SKM-1 treated with dmso at 0.1 percent for 144 hours (cell line): ENCODE results near the gene ORC1.

Experiments used
- DNase-seq: peaks from one replicate; lab custom pipeline; 2025; ENCODE audit not compliant: unreplicated experiment; lab: John Stamatoyannopoulos, UW

The ORC1 gene

GRCh38 chr1:52404116-52404974 is at the start of gene ORC1, which contains the start of gene PRPF38A:
ORC1 (minus strand) TSS chr1:52404423; CDS start chr1:52402223, 2,200 bp downstream.
PRPF38A (plus strand) TSS chr1:52404602; CDS start chr1:52404750, 148 bp downstream.
- DNase-seq, result peak; percentile 95

- no peak for DNase-seq
Observed at GRCh38 chr1:52444463-52444862, 40.2 kb upstream of the ORC1 start.

DNA sequence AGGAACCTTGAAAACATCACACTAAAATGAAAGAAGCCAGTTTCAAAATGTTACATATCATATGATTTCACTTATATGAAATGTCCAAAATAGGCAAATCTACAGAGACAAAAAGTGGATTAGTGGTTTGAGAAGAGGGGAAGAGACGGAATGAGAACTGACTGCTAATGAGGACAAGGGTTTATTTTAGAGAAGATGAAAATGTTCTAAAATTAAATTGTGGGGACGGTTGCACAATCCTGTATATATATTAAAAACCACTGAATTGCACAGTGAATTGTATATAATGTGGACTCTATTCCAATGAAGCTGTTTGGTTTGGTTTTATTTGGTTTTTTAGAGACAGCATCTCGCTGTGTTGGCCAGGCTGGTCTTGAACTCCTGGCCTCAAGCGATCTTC is 35.8 kb upstream of the ORC1 start:
- DNase-seq, result no peak

- DNase-seq, result no peak
Observed at GRCh38 chr1:52436817-52437216, 32.6 kb upstream of the ORC1 start.

- no peak for DNase-seq
Observed at GRCh38 chr1:52435650-52436049, 31.4 kb upstream of the ORC1 start.

DNA sequence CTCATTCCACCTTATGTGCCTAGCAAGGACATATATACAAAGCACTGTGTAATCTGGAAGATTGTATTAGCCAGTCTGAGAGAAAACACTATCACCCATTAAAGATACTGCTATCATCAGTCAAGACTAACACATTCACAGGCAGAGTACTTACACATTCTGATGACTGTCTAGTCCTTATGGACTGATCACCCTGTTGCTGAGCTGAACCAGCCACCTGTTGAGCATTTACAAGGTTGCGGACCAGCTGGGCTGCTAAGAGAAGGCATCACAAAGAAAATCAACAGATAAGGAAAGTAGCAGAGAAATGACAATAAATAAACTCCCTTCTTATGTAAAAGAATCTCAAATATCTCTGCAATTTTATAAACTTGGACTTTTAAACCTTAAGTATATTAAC is 31.0 kb upstream of the ORC1 start:
- DNase-seq, result no peak

DNA sequence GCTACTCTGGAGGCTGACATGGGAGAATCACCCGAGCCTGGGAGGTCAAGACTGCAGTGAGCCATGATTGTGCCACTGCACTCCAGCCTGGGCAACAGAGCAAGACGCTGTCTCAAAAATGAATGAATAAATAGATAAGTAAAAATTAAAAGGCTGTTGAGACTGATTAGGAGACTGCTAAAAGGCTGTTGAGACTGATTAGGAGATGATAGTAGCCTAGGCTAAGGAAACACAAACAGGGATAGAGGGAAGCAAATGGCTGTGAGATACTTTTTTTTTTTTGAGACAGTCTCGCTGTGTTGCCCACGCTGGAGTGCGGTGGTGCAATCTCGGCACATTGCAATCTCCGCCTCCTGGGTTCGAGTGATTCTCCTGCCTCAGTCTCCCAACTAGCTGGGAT is 28.6 kb upstream of the ORC1 start:
- DNase-seq, result no peak

DNA sequence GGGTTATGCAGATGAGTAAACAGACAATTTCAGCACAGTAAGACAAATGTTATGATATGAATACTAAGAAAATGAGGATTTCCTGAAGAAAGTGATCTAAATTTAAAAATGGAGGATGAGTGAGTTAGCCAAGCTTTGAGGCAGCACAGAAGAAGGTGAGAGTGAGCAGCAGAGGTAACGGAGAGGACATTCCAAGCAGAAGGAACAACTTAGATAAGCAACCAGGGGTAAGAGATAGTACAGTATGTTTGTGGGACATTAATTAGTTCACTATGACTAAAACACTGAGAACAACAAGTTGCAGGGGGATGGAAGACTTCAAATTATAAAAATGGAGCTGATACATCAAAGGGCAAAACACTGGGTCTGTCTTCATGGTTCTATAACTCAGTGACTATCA is 22.9 kb upstream of the ORC1 start:
- DNase-seq, result no peak

DNA sequence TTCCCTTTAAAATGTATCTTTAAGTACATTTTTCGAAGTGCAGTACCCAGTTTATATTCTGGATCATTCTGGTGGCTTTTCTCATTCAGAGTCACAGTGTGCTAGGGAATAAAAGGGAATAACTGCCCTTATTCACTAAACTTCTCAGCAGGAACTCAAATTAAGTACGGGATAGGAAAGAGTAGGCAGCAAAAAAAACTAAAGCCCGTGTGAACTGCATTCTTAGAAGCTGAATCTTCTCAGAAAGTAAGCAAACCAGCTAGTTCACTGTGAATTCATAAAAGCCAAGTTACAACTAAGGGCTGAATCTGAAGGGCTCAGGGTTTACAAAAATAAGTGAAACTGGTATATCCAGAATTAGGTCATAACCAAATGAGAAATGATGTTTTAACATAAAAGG is 22.1 kb upstream of the ORC1 start:
- DNase-seq, result no peak

GRCh38 chr1:52424813-52425212 is 20.6 kb upstream of the ORC1 start:
- no peak for DNase-seq

DNA sequence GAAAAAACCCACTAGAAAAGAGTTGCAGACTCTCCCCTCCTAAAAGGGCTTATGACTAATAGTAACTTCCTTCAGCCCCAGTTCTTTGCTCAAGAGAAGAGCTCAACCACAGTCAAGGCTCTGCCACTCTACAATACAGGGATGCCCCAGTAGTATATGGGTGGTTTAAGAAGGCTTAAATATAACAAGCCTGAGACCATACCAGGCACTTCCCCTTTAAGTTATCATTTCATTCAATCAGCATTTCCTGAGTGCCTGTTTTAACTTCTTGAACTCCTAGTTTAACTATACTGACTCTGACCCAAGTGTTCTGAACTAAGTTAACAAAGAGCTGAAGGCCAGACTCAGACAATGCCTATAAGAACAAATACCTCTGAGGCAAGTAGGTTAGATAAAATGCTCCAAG is 20.0 kb upstream of the ORC1 start:
- DNase-seq, result peak; percentile 69

DNA sequence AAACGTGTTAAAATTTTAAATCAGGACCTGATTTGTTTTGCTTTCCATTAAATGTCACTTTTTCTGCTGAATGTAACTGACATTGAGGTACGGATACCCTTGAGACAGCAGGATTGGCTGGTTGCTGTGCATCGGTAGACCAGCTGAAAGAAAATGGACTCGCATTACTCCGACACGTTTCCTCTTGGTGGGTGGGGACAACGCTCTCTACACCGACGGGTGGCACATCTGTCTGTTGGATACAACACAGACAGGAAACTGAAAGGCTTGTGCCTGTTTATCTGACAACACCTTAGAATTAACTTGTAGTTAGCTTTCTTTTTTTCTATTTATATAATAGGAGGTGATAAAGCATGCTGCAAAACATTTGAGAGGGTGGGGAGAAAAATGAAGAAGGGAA is 19.5 kb upstream of the ORC1 start:
- DNase-seq, result no peak

DNA sequence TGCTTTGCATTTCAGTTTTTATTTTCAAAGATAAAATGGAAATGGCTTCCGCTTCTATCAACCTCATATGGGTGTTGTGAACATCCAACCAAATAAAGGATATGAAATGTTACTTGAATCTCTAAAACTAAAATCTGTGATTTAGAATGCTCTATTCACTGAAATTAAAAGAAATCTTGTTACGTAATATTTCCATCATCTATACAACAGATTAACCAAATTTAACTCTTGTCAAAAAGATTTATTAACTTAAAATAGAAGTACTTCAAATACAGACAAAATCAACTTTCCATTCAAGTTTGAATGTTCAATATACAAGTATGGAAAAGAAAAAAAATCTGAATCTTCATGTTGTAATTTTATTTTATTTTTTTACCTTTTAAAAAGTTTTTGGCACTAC is 18.8 kb upstream of the ORC1 start:
- no peak for DNase-seq

GRCh38 chr1:52420713-52421112 is 16.5 kb upstream of the ORC1 start:
- no peak for DNase-seq

DNA sequence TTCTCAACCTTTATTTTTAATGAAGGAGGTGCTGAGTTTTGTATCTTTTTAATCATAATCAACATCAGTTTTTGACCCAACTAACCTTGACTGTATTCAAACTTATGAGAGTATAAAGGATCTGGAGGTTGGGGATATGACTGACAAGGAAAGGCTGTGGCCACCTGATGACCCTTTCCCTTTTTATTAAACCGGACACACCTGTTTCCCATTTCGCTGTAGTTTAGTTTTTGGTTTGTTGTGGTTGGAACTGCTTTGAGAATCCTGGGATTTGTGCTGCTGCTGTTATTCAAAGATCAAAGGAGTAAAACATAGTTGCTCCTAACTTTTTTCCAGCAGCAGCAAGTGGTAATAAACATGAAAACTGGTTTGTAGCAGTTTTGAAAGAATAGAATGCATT is 12.6 kb upstream of the ORC1 start:
- DNase-seq, result no peak

DNA sequence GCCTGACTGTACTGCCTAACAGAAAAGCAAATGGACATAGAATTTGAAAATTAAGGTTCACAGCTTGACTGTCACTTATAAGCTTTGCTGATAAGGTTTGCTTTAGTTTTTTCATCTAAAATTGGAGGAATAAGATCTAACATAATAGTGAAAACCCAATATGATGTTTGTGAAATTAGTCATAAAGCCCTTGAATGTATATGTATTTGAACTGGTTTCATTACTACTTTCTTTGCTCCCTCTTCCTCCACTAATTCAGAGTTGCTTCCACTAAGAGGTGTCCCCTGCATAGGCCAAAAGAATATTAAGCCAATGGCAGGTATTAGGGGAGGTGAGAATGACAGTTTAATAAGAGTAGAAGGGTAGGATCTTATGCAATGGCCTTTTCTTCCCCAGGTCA is 10.7 kb upstream of the ORC1 start:
- DNase-seq, result no peak

GRCh38 chr1:52413410-52413989 is 9.3 kb upstream of the ORC1 start:
- no peak for DNase-seq

GRCh38 chr1:52404975-52405338 is 734 bp upstream of the ORC1 start:
- no peak for DNase-seq

- DNase-seq, result peak; percentile 74
Observed at GRCh38 chr1:52403566-52404115, 582 bp downstream of the ORC1 start.

DNA sequence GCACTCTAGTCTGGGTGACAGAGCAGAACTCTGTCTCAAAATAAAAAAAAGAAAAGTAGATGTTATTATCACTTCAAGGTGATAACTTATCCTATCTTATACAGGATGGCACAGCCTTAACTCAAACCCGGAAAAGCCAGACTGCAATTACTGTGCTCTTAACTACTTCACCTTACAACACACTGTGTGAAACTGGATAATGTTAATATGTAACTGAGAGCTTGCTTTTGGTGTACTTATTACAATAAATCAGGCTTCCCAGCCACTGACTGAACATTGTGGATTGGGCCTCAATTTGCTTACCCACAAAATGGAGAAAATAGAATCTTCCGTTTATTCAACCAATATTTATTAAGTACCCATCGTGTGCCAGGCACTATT is 1.4 kb downstream of the ORC1 start:
- no peak for DNase-seq

- DNase-seq, result no peak
Observed at GRCh38 chr1:52400131-52400530, 4.1 kb downstream of the ORC1 start.

DNA sequence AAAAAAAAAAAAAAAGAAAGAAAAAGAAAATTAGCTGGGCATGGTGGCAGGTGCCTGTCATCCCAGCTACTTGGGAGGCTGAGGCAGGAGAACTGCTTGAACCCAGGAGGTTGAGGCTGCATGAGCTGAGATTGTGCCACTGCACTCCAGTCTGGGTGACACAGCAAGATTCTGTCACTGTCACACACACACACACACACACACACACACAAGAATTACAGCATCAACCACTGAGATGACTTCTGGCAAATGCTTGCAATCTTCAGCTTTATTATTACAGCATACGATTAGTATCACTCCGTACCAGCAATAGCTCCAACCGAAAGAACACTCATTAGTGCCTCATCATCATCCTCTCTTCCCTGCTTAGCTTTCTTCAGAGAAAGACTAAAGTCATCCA is 4.6 kb downstream of the ORC1 start:
- DNase-seq, result no peak
